ENCODE measurements around the gene EPB41L3.
"Not testable (repeated sequence)": the region's sequence is repeated elsewhere in the genome, so short reads cannot be mapped to it uniquely, and the experiment has no call there.

The EPB41L3 gene

DNA sequence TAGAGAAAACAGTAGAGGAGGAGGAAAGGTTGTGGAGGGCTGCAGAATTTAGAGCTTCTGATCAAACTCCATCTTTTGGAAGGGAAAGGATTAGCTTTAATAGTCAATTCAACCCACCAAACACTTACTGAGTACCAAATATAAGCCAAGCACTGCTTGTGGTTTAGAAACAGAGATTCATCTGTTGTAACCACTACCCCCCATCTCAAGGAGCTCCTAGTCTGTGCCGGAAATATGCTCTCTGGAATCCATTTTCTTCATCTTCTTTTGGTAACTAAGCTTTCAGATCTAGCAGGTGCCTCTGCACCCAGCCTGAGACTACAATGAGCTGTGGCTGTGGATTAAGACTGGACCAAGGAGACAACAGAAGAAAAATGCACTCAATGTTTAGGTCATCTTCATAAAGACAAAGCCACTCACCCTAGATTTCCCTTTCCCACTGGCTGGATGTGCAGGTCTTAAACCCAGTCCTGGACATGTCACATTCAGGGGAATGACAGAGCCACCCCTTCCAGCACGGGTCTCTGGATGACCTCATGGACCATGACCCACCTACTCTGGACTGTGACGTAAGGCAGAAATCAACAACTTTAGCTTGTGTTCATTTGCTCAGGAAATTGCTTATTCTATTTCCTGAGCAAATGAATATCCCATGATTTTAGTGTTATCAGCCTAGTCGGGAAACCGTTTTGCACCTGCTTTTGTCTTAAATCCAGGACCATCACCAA is 52.9 kb downstream of the EPB41L3 start:
- Histone ChIP-seq H3K9me3 (no peaks in the 10 kb centered on the region), H3K27me3 (no peaks in the 10 kb centered on the region), H3K36me3 (no peaks in the 10 kb centered on the region), H3K4me1 (no peaks in the 10 kb centered on the region), H3K27ac (no peak overlapping the region), H3K4me3 (no peak overlapping the region)
- DNase-seq, result no peak
- TF ChIP-seq, protein P1, sequence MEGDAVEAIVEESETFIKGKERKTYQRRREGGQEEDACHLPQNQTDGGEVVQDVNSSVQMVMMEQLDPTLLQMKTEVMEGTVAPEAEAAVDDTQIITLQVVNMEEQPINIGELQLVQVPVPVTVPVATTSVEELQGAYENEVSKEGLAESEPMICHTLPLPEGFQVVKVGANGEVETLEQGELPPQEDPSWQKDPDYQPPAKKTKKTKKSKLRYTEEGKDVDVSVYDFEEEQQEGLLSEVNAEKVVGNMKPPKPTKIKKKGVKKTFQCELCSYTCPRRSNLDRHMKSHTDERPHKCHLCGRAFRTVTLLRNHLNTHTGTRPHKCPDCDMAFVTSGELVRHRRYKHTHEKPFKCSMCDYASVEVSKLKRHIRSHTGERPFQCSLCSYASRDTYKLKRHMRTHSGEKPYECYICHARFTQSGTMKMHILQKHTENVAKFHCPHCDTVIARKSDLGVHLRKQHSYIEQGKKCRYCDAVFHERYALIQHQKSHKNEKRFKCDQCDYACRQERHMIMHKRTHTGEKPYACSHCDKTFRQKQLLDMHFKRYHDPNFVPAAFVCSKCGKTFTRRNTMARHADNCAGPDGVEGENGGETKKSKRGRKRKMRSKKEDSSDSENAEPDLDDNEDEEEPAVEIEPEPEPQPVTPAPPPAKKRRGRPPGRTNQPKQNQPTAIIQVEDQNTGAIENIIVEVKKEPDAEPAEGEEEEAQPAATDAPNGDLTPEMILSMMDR (IDR thresholded peaks at IDR 0.05), result no peak
- intact Hi-C loops (cut with DNase I; ENCODE audit: low total_unique reads), result no loop called here

DNA sequence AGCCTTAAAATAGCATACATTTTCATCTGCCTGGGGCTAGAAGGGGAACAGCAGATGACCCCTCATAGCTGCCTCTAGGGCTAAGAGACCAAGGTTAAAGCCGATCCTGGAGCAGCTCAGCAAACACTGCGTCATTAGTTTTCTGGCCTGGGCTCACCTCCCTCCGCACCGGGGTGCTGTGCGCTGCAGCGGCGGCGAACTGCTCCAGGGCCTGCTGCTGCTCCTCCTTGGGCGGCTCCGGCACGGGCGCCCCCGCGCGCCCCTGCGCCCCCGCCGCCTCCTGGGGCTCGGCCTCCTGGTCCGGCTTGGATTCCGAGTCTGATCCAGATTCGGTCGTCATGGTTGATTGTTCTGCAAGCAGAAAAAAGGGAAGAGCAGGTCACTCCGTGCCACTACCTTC is 55.0 kb downstream of the EPB41L3 start:
- TF ChIP-seq, protein P1 (IDR thresholded peaks at IDR 0.05), result no peak
- Histone ChIP-seq H3K4me1 (no peaks in the 10 kb centered on the region), H3K27ac (no peak overlapping the region), H3K36me3 (no peaks in the 10 kb centered on the region), H3K9me3 (no peaks in the 10 kb centered on the region), H3K4me3 (no peak overlapping the region), H3K27me3 (no peaks in the 10 kb centered on the region)
- DNase-seq, result no peak
- intact Hi-C loops (cut with DNase I; ENCODE audit: low total_unique reads), result no loop called here

DNA sequence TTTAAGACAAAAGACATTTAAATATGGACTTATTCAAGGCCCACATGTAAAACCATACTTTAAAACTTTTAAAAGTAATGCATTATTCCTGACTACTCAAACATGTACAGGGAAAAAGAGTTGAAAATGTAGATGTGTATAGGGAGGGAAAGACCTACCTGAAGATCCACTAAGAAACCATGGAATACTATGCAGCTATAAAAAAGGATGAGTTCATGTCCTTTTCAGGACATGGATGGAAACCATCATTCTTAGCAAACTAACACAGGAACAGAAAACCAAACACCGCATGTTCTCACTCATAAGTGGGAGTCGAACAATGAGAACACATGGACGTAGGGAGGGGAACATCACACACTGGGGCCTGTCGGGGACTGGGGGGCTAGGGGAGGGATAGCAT is 55.8 kb downstream of the EPB41L3 start:
- DNase-seq; H3K36me3 ChIP-seq; H3K4me3 ChIP-seq; H3K27me3 ChIP-seq; H3K27ac ChIP-seq; H3K9me3 ChIP-seq; intact Hi-C loops (cut with DNase I; ENCODE audit: low total_unique reads); H3K4me1 ChIP-seq: not testable (repeated sequence)

DNA sequence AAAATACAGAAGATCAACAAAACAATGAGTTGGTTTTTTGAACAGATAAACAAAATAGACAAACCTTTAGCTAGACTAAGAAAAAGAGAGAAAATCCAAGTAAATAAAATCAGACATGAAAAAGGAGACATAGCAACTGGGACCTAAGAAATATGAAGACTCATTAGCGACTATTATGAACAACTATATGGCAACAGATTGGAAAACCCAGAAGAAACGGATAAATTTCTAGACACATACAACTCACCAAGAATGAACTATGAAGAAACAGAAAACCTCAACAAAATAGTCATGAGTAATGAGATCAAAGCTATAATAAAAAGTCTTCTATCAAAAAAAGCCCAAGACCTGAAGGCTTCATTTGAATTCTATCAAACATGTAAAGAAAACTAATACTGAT is 59.3 kb downstream of the EPB41L3 start:
- Histone ChIP-seq H3K4me1 (no peaks in the 10 kb centered on the region), H3K27me3 (no peaks in the 10 kb centered on the region), H3K9me3 (no peaks in the 10 kb centered on the region), H3K36me3 (no peaks in the 10 kb centered on the region), H3K4me3 (no peak overlapping the region), H3K27ac (no peak overlapping the region)
- TF ChIP-seq, protein P1 (IDR thresholded peaks at IDR 0.05), result no peak
- no peak for DNase-seq
- intact Hi-C loops (cut with DNase I; ENCODE audit: low total_unique reads), result no loop called here

DNA sequence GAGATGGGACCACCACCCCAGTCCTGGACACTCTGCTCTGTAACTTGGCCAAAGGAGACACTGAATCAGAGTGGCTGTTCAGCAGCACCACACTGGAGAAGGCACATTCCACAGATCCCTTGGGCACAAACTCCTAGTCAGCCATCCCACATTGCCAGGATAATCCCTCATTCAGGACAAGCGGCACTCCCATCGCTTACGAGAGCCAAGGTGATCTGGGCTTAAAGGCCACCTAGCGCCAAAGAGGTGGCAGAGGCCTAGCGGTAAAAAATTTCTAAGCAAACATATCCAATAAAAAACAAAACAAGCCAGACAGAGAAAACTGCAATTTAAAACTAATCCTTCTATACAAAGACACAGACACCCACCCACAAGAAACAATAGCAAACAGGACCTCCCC is 62.2 kb downstream of the EPB41L3 start:
- intact Hi-C loops (cut with DNase I; ENCODE audit: low total_unique reads), result no loop called here
- Histone ChIP-seq H3K36me3 (no peaks in the 10 kb centered on the region), H3K27ac (no peak overlapping the region), H3K9me3 (no peaks in the 10 kb centered on the region), H3K27me3 (no peaks in the 10 kb centered on the region), H3K4me1 (peaks cover 0 to 6% (median 0%) of the 10 kb centered on the region in 4 donors), H3K4me3 (no peak overlapping the region)
- no peak for DNase-seq
- TF ChIP-seq, protein P1 (IDR thresholded peaks at IDR 0.05), result no peak

DNA sequence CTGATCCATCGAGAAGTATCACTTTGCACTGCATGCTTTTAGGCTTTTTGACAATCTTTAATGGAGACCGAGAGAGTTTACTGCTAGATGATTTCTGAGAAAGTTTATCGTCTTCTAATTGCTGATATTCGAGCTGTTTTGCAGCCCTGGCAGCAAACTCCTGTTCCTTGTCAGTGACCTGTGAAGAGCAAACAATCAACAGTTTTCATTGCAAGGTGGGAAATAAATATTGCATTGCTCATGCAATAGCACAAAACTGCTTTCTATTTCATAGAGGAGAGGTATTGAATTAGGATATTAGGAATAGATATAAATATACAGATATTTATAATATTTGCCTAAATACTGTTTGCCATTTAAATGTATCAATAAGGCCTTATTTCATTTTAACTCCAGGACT is 65.5 kb downstream of the EPB41L3 start:
- intact Hi-C loops (cut with DNase I; ENCODE audit: low total_unique reads), result no loop called here
- no peak overlapping the region for H3K4me3 ChIP-seq
- TF ChIP-seq, protein P1 (IDR thresholded peaks at IDR 0.05), result no peak
- no peaks in the 10 kb centered on the region for H3K9me3 ChIP-seq
- H3K4me1 ChIP-seq, result peaks cover 0 to 10% (median 0%) of the 10 kb centered on the region in 4 donors
- DNase-seq, result no peak
- no peak overlapping the region for H3K27ac ChIP-seq
- no peaks in the 10 kb centered on the region for H3K36me3 ChIP-seq
- H3K27me3 ChIP-seq, result no peaks in the 10 kb centered on the region
